Natural killer cell treated with Interleukin-12 subunit alpha and Interleukin-12 subunit beta and Interleukin-15 and Interleukin-18, amount 100 ng/mL, for 72 hours (primary cell): ENCODE measurements around the gene SOX1. TPM values are rescaled to one million over a fixed set of nuclear protein-coding genes. Genes with fewer than 3 reads are reported as not detected.

Source experiments
- ATAC-seq, 2 donors: fragments of 150-1000 bp; cut with Tn5 transposase in 1 of 2; sonication (Bioruptor Pico), chemical (Tn5 transposase) in 1 of 2; 2 replicates each; pipeline ENCODE4 v1.10.0; 2021
- DNase-seq: peaks from one replicate; pipeline ENCODE4 v3.0.0; 2022; ENCODE audit warnings: low spot score
- H3K27ac Mint-ChIP-seq, 2 donors: 1 replicate in 1 of 2; 2 replicates in 1 of 2; pipeline ENCODE4 v1.8.0; 2022; ENCODE audit warnings: mixed read lengths in 2 of 2, mild to moderate bottlenecking in 1 of 2, moderate library complexity in 1 of 2
- H3K27me3 Mint-ChIP-seq, 2 donors: 1 replicate in 1 of 2; 2 replicates in 1 of 2; pipeline ENCODE4 v1.8.0; 2022; ENCODE audit warnings: mixed read lengths in 2 of 2
- H3K36me3 Mint-ChIP-seq: one replicate; pipeline ENCODE4 v1.8.0; 2022; ENCODE audit warnings: mixed read lengths
- H3K4me1 Mint-ChIP-seq, 2 donors: 1 replicate in 1 of 2; 2 replicates in 1 of 2; pipeline ENCODE4 v1.8.0; 2022; ENCODE audit warnings: low read depth in 2 of 2, mixed read lengths in 2 of 2, mild to moderate bottlenecking in 1 of 2
- H3K4me3 Mint-ChIP-seq: one replicate; pipeline ENCODE4 v1.8.0; 2022; ENCODE audit warnings: mixed read lengths
- H3K9me3 Mint-ChIP-seq: 2 replicates; pipeline ENCODE4 v1.8.0; 2022; ENCODE audit warnings: mixed read lengths
- total RNA-seq, 2 donors: library from RNA; stranded (reverse); gene quantifications; one replicate each; pipeline ENCODE4 v1.2.3, GENCODE V29; 2022

SOX1 gene
- total RNA-seq, 2 donors from 2014 or later: not detected

DNA sequence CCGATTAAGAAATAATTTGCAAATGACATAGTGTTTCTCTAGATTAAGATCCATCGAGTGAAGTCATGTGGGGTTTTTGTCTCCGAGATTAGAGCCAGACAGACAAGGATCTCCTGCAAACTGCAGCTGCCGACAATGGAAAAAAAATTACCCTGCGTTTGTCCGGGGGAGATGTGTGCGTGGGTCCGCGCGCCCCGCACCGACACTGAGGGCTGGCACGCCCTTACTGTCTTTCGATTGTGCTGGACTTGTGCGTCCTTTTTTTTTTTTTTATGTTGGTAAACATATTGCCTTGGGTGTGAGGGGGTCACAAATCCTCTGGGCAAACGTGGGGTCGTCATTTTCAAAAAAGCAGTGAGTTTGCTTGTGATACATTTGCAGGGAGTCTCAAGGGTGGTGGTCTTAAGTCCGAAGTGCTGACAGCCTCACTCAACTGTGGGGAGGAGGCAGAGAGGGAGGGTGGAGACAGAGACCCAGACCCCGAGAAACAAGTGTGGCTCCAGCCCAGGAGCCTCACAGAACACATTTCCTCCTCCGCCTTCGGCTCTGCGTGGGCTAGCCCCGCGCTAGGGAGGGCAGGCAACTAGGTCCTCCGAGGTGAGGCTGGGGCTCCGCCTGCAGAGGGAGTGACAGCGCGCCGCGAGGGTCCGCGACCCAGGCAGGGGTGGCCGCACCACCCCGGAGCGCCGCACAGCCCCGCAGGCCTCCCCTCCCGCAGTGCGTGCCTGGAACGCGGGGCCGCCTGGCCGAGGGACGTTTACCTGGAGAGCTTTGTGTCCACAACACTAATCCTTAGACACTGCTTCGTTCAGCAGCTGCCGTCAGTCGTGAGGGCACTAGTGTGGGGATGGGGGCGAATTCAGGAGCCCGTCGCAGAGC, 11.7 kb upstream of the SOX1 start:
- Mint-ChIP-seq H3K27ac (no peak overlapping the region), H3K27me3 (peaks cover 57 to 58% of the 10 kb centered on the region in 2 donors), H3K4me1 (no peaks in the 10 kb centered on the region), H3K9me3 (peaks cover 3% of the 10 kb centered on the region), H3K36me3 (peaks cover 6% of the 10 kb centered on the region), H3K4me3 (no peak overlapping the region)
- no peak for DNase-seq
- peak in 1 of 2 donors; percentile 7 for ATAC-seq

GRCh38 chr13:112055915-112056269, 11.1 kb upstream of the SOX1 start:
- ATAC-seq: no peak
- H3K4me3 Mint-ChIP-seq: no peak overlapping the region
- DNase-seq: no peak
- H3K9me3 Mint-ChIP-seq: peaks cover 3% of the 10 kb centered on the region
- H3K27ac Mint-ChIP-seq: no peak overlapping the region
- no peaks in the 10 kb centered on the region for H3K4me1 Mint-ChIP-seq
- peaks cover 6% of the 10 kb centered on the region for H3K36me3 Mint-ChIP-seq
- peaks cover 58 to 61% of the 10 kb centered on the region in 2 donors for H3K27me3 Mint-ChIP-seq

GRCh38 chr13:112056284-112056727, 10.6 kb upstream of the SOX1 start:
- peaks cover 55 to 61% of the 10 kb centered on the region in 2 donors for H3K27me3 Mint-ChIP-seq
- H3K27ac Mint-ChIP-seq: no peak overlapping the region
- no peak for DNase-seq
- H3K4me3 Mint-ChIP-seq: no peak overlapping the region
- H3K9me3 Mint-ChIP-seq: peaks cover 3% of the 10 kb centered on the region
- ATAC-seq: no peak
- H3K36me3 Mint-ChIP-seq: peaks cover 6% of the 10 kb centered on the region
- no peaks in the 10 kb centered on the region for H3K4me1 Mint-ChIP-seq

- Mint-ChIP-seq H3K4me3 (no peak overlapping the region), H3K27ac (no peak overlapping the region), H3K36me3 (peaks cover 9% of the 10 kb centered on the region), H3K9me3 (peaks cover 3% of the 10 kb centered on the region), H3K4me1 (no peaks in the 10 kb centered on the region), H3K27me3 (peaks cover 54 to 60% of the 10 kb centered on the region in 2 donors)
- DNase-seq (no peak), ATAC-seq (no peak)
These were observed 10.1 kb upstream of the SOX1 start for GRCh38 chr13:112056739-112057438.

- DNase-seq: no peak
- no peak for ATAC-seq
- Mint-ChIP-seq H3K4me3 (no peak overlapping the region), H3K9me3 (peaks cover 3% of the 10 kb centered on the region), H3K27ac (no peak overlapping the region), H3K4me1 (no peaks in the 10 kb centered on the region), H3K27me3 (peaks cover 50 to 60% of the 10 kb centered on the region in 2 donors), H3K36me3 (peaks cover 12% of the 10 kb centered on the region)
These were observed 9.6 kb upstream of the SOX1 start for GRCh38 chr13:112057439-112057735.

GRCh38 chr13:112057736-112058518, 9.0 kb upstream of the SOX1 start:
- no peaks in the 10 kb centered on the region for H3K4me1 Mint-ChIP-seq
- H3K4me3 Mint-ChIP-seq: no peak overlapping the region
- peaks cover 10% of the 10 kb centered on the region for H3K36me3 Mint-ChIP-seq
- ATAC-seq: no peak
- no peak for DNase-seq
- peaks cover 49 to 58% of the 10 kb centered on the region in 2 donors for H3K27me3 Mint-ChIP-seq
- H3K9me3 Mint-ChIP-seq: peaks cover 3% of the 10 kb centered on the region
- H3K27ac Mint-ChIP-seq: no peak overlapping the region

- ATAC-seq: no peak
- H3K27me3 Mint-ChIP-seq: peaks cover 51 to 58% of the 10 kb centered on the region in 2 donors
These were observed 8.5 kb upstream of the SOX1 start for GRCh38 chr13:112058519-112058873.

GRCh38 chr13:112058941-112059340, 8.0 kb upstream of the SOX1 start:
- no peak overlapping the region for H3K4me3 Mint-ChIP-seq
- peaks cover 3 to 5% of the 10 kb centered on the region in 2 donors for H3K4me1 Mint-ChIP-seq
- no peak for ATAC-seq
- peaks cover 11% of the 10 kb centered on the region for H3K36me3 Mint-ChIP-seq
- no peak for DNase-seq
- no peak overlapping the region for H3K27ac Mint-ChIP-seq
- no peaks in the 10 kb centered on the region for H3K9me3 Mint-ChIP-seq
- peaks cover 55 to 63% of the 10 kb centered on the region in 2 donors for H3K27me3 Mint-ChIP-seq

More at GRCh38 chr13:112058519-112058873, 8.5 kb upstream of the SOX1 start:
- DNase-seq: no peak
- Mint-ChIP-seq H3K4me3 (no peak overlapping the region), H3K27ac (no peak overlapping the region), H3K4me1 (peaks cover 3 to 5% of the 10 kb centered on the region in 2 donors), H3K9me3 (no peaks in the 10 kb centered on the region), H3K36me3 (peaks cover 11% of the 10 kb centered on the region)

DNA sequence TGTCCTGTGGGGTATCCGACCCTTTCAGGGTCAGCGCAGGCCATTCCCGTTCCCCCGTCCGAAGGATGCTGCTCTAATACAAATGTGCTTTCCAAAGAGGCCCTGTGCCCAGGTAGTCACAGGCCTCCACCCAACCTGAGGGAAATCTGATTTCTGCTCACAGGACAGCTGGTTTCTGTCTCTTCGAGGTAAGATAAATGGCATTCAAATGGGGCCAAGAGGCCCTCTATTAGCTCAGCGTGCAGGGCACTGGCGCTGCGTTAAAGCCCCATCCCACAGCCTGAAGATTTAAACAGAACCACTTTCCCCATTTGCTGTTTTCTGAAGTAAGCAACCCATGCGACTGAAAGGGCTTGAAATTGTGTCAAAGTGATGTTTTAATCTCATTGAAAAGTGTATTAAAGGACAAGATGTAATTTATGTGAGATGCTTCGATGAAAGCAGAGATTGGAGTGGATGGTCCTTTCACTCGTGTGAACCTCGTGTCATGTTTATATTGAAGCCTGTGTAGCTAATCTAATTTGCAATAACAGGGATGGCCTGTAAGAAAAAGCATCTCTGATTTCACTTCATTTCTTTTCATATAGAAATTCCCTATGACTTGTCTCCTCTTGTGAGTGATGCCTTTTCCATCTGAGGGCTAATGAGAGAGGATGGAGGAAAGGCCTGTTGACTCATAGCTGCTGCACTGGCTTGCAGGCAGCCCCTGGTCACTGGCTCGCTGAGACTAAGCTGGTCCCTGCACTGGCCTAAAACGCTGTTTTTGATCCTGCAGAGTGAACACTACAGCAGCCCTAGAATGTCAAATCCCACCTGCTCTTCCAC, 7.3 kb upstream of the SOX1 start:
- ATAC-seq (no peak), DNase-seq (no peak)
- H3K27ac Mint-ChIP-seq: no peak overlapping the region
- H3K27me3 Mint-ChIP-seq: peaks cover 59 to 67% of the 10 kb centered on the region in 2 donors
- H3K36me3 Mint-ChIP-seq: peaks cover 11% of the 10 kb centered on the region
- no peak overlapping the region for H3K4me3 Mint-ChIP-seq
- no peaks in the 10 kb centered on the region for H3K9me3 Mint-ChIP-seq
- H3K4me1 Mint-ChIP-seq: peaks cover 3 to 5% of the 10 kb centered on the region in 2 donors

GRCh38 chr13:112060282-112060830, 6.6 kb upstream of the SOX1 start:
- no peak overlapping the region for H3K4me3 Mint-ChIP-seq
- no peaks in the 10 kb centered on the region for H3K9me3 Mint-ChIP-seq
- H3K27me3 Mint-ChIP-seq: peaks cover 54 to 67% of the 10 kb centered on the region in 2 donors
- H3K4me1 Mint-ChIP-seq: peaks cover 3 to 5% of the 10 kb centered on the region in 2 donors
- peaks cover 11% of the 10 kb centered on the region for H3K36me3 Mint-ChIP-seq
- ATAC-seq (no peak), DNase-seq (no peak)
- H3K27ac Mint-ChIP-seq: no peak overlapping the region

GRCh38 chr13:112060899-112061366, 6.0 kb upstream of the SOX1 start:
- H3K36me3 Mint-ChIP-seq: peaks cover 11% of the 10 kb centered on the region
- no peak overlapping the region for H3K4me3 Mint-ChIP-seq
- no peak for DNase-seq
- H3K27me3 Mint-ChIP-seq: peaks cover 51 to 70% of the 10 kb centered on the region in 2 donors
- no peak overlapping the region for H3K27ac Mint-ChIP-seq
- peaks cover 3 to 5% of the 10 kb centered on the region in 2 donors for H3K4me1 Mint-ChIP-seq
- ATAC-seq: no peak
- H3K9me3 Mint-ChIP-seq: no peaks in the 10 kb centered on the region

DNA sequence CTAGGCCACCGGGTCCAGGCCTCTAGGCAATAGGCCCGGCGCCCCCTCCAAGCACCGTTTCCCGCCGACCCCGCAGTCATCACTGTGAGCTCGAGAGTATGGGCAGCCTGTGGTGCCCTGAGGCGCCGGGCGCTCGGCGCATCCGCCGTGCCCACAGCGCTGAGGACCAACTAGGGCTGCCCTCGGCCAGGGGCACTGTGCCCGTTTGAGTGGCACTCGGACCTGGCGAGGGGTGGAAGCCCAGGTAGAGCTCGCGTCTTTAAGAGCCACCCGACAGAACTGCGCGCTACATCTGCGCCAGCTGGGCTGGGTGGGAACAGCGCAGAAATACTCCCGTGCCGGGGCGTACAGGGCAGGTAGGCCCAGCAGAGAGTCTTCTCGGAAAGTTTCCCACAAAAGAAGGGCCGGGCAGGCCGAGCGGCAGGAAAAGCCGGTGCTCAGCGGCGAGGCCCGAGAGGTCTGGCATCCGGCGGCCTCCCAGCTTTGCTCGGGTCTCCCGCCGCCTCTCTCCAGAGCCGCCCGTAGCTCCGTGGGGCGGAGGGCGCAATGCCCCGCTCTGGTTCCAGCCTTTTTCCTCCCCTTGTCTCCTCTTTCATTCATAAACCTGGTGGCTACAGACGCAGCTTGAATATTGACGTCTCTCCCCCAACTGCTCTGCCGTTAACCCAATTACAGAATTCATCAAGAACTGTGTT, 5.4 kb upstream of the SOX1 start:
- Mint-ChIP-seq H3K27ac (no peak overlapping the region), H3K36me3 (peaks cover 11% of the 10 kb centered on the region), H3K27me3 (peaks cover 51 to 72% of the 10 kb centered on the region in 2 donors), H3K4me1 (peaks cover 3 to 5% of the 10 kb centered on the region in 2 donors), H3K4me3 (no peak overlapping the region), H3K9me3 (no peaks in the 10 kb centered on the region)
- ATAC-seq (no peak), DNase-seq (no peak)
